Renal pelvis (tissue), 4 donors: Measurements from ENCODE around the gene MYO1C. TPM values are rescaled to one million over a fixed set of nuclear protein-coding genes. Genes with fewer than 3 reads are reported as not detected.

Experiments used
- DNase-seq: peaks from one replicate; pipeline ENCODE4 v3.0.0-alpha.2; 2013
- polyA plus RNA-seq, 3 donors: library from polyadenylated mRNA; unstranded; fragments of 120-200 nt; gene quantifications; one replicate each; pipeline ENCODE4 v1.2.1, GENCODE V29; 2013; ENCODE audit not compliant: insufficient read length in 3 of 3

MYO1C gene
- polyA plus RNA-seq, 3 donors = 67.4 to 82.2 (median 71.6) TPM

GRCh38 chr17:1488826-1489270, 3.6 kb downstream of the MYO1C start:
- DNase-seq = no peak

GRCh38 chr17:1487939-1488825, 4.3 kb downstream of the MYO1C start:
- DNase-seq = peak; percentile 88

- DNase-seq = peak; percentile 37
Observed at GRCh38 chr17:1486802-1487695, 5.4 kb downstream of the MYO1C start.

- peak; percentile 48 for DNase-seq
Observed at GRCh38 chr17:1485423-1486376, 6.8 kb downstream of the MYO1C start.

GRCh38 chr17:1484676-1485422, 7.6 kb downstream of the MYO1C start:
- DNase-seq = peak; percentile 84

GRCh38 chr17:1484060-1484535, 8.4 kb downstream of the MYO1C start:
- no peak for DNase-seq

- no peak for DNase-seq
Observed at GRCh38 chr17:1482680-1483079, 9.8 kb downstream of the MYO1C start.

GRCh38 chr17:1481736-1482135, 10.8 kb downstream of the MYO1C start:
- DNase-seq = no peak

- no peak for DNase-seq
Observed at GRCh38 chr17:1480747-1481465, 11.6 kb downstream of the MYO1C start.

GRCh38 chr17:1478418-1478817, 14.1 kb downstream of the MYO1C start:
- DNase-seq = no peak

GRCh38 chr17:1475321-1475854, 17.1 kb downstream of the MYO1C start:
- no peak for DNase-seq

GRCh38 chr17:1474402-1475189, 17.9 kb downstream of the MYO1C start:
- peak; percentile 49 for DNase-seq

- DNase-seq = no peak
Observed at GRCh38 chr17:1473841-1474240, 18.6 kb downstream of the MYO1C start.

- DNase-seq = no peak
Observed at GRCh38 chr17:1473170-1473569, 19.3 kb downstream of the MYO1C start.

- peak; percentile 46 for DNase-seq
Observed at GRCh38 chr17:1471911-1472821, 20.3 kb downstream of the MYO1C start.

- no peak for DNase-seq
Observed at GRCh38 chr17:1471490-1471889, 21.0 kb downstream of the MYO1C start.

GRCh38 chr17:1470755-1471462, 21.6 kb downstream of the MYO1C start:
- no peak for DNase-seq
